ENCODE results near the gene FBXO31.

Gene FBXO31

DNA sequence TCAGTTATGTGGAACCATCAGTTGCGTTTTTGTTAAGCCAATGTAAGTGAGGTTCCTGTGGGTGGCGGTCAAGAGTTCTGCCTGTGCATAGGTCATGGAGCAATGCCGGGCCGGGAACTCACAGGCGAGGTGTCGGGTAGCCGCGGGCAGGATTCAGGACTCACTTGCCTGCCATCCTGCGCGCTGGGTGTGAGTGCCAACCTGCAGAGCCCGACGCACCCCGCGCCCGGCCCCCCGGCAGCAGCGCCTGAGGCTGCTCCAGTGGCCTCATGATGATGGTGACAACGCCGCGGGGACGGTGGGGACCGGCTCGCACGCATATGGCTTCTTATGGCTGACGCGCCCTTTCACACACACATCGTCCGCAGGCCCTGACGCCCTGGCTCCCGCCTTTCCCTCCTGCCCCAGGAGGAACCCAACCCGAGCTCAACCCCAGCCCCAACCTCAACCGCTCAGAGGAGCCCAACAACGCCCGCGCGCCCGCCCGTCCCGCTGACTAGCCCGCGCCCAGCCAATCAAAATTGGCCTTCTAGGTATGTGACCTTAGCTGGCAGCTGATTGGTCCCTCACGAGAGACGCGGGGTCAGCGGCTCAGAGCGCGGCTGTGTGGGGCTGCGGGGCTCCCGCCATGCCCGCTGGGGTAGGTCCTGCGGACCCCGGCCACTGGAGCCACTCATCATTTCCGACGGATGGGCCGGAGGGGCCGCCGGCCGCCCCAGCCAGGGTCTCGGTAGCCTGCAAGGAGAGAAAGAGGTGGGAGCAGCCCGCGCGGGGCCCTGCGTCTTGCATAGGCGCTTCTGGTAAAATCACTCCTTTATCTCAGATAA lies 66.4 kb downstream of the FBXO31 start, which contains the start of gene C16orf95:
Gene C16orf95 (minus strand): TSS at position 470 of the 827 bp plus-strand sequence. CDS start 150 bp downstream, at position 320.
- H2BK120ac ChIP-seq (ENCODE audit: low read depth, low read length), result no peak within 1 kb of the TSS
- peak within 1 kb of the TSS; percentile 91 for H2BK5ac ChIP-seq (ENCODE audit: low read length)
- peak within 1 kb of the TSS; percentile 98 for H3K18ac ChIP-seq (ENCODE audit: low read length)
- peak within 1 kb of the TSS; percentile 94 to 98 for H3K4me3 ChIP-seq (ENCODE audit: low read length in 2 of 2)
- peak within 1 kb of the TSS; percentile 94 for H3K23ac ChIP-seq (ENCODE audit: low read depth, low read length, poor library complexity)
- peaks cover 4 to 11% of the 10 kb centered on the region in 2 donors for H3K36me3 ChIP-seq (replicated peaks in 1 of 2; ENCODE audit: control insufficient read depth in 2 of 2, insufficient read depth in 2 of 2, low read length in 2 of 2)
- H3K4ac ChIP-seq (ENCODE audit: low read length), result no peak within 1 kb of the TSS
- H2AFZ ChIP-seq (ENCODE audit: low read length), result peak within 1 kb of the TSS; percentile 95
- H4K91ac ChIP-seq (ENCODE audit: low read depth, low read length, poor library complexity), result peak within 1 kb of the TSS; percentile 56
- peak; percentile 97 for DNase-seq (ENCODE audit: low spot score)
- peak within 1 kb of the TSS; percentile 92 for H3K9ac ChIP-seq (ENCODE audit: low read depth, low read length, poor library complexity)
- peak within 1 kb of the TSS; percentile 84 for H3K4me2 ChIP-seq (ENCODE audit: insufficient read depth, low read length, poor library complexity, severe bottlenecking)
- peak within 1 kb of the TSS; percentile 77 for H2BK15ac ChIP-seq (ENCODE audit: low read length)
- no peak within 1 kb of the TSS for H4K8ac ChIP-seq (ENCODE audit: low read depth, low read length)
- WGBS, 2 donors (ENCODE audit: extremely low coverage in 2 of 2, insufficient read length in 2 of 2, insufficient replicate concordance in 1 of 2), result no CpG with 5 or more reads among the region's 64 CpGs
- no peak within 1 kb of the TSS for H2BK12ac ChIP-seq (ENCODE audit: low read length)
- no peaks in the 10 kb centered on the region for H3K27me3 ChIP-seq (ENCODE audit: control insufficient read depth in 3 of 3, insufficient read depth in 3 of 3, low read depth in 1 of 3, low read length in 3 of 3)
- peak within 1 kb of the TSS; percentile 97 for H3K14ac ChIP-seq (ENCODE audit: low read length)
- no peaks in the 10 kb centered on the region for H3K9me3 ChIP-seq (replicated peaks in 1 of 2; ENCODE audit: control insufficient read depth in 2 of 2, insufficient read depth in 1 of 2, low read depth in 1 of 2, low read length in 2 of 2)
- peak within 1 kb of the TSS; percentile 93 for H3K27ac ChIP-seq (replicated peaks; ENCODE audit: low read length)
- H3K79me1 ChIP-seq (ENCODE audit: low read depth, low read length), result peaks cover 8% of the 10 kb centered on the region
- H2AK5ac ChIP-seq (ENCODE audit: low read depth, low read length), result peak within 1 kb of the TSS; percentile 40
- peaks cover 5 to 8% of the 10 kb centered on the region in 2 donors for H3K4me1 ChIP-seq (ENCODE audit: control insufficient read depth in 2 of 2, insufficient read depth in 1 of 2, low read depth in 1 of 2, low read length in 2 of 2)

DNA sequence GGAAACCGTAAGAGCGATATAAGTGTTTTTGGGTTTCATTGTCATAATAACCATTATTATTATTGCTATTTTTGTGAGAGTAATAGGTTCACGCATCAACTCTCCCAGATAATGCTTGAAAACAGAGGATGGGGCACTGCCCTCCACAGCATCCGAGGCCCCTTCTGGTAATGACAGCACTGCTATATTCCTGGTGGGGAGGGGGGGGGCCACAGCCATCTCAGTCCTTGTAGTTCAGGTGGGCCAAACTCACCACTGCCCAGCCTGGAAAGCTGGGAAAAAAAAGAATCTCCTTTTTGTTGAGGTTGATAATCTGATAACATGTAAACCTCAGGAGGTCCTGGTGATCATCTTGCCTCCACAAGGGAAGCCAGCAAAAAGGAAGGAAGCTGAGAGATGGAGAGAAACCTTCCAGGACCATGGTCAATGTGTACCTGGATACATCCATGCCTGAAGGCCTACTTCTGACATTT lies 67.1 kb downstream of the FBXO31 start:
- peak overlapping the region; percentile 83 to 98 for H3K4me3 ChIP-seq (ENCODE audit: low read length in 2 of 2)
- peak overlapping the region; percentile 95 for H2AFZ ChIP-seq (ENCODE audit: low read length)
- no peaks in the 10 kb centered on the region for H3K9me3 ChIP-seq (replicated peaks in 1 of 2; ENCODE audit: control insufficient read depth in 2 of 2, insufficient read depth in 1 of 2, low read depth in 1 of 2, low read length in 2 of 2)
- H2BK120ac ChIP-seq (ENCODE audit: low read depth, low read length), result no peak overlapping the region
- no peak overlapping the region for H3K18ac ChIP-seq (ENCODE audit: low read length)
- no peak overlapping the region for H3K9ac ChIP-seq (ENCODE audit: low read depth, low read length, poor library complexity)
- peak overlapping the region; percentile 91 for H2BK5ac ChIP-seq (ENCODE audit: low read length)
- no peak for DNase-seq (ENCODE audit: low spot score)
- no peak overlapping the region for H3K4ac ChIP-seq (ENCODE audit: low read length)
- no peak overlapping the region for H2BK12ac ChIP-seq (ENCODE audit: low read length)
- no peak overlapping the region for H4K8ac ChIP-seq (ENCODE audit: low read depth, low read length)
- no peak overlapping the region for H2AK5ac ChIP-seq (ENCODE audit: low read depth, low read length)
- H3K4me2 ChIP-seq (ENCODE audit: insufficient read depth, low read length, poor library complexity, severe bottlenecking), result peak overlapping the region; percentile 84
- H3K14ac ChIP-seq (ENCODE audit: low read length), result no peak overlapping the region
- H3K36me3 ChIP-seq (replicated peaks in 1 of 2; ENCODE audit: control insufficient read depth in 2 of 2, insufficient read depth in 2 of 2, low read length in 2 of 2), result peaks cover 4 to 11% of the 10 kb centered on the region in 2 donors
- no CpG with 5 or more reads among the region's 4 CpGs for WGBS, 2 donors (ENCODE audit: extremely low coverage in 2 of 2, insufficient read length in 2 of 2, insufficient replicate concordance in 1 of 2)
- H3K23ac ChIP-seq (ENCODE audit: low read depth, low read length, poor library complexity), result peak overlapping the region; percentile 94
- H3K27ac ChIP-seq (replicated peaks; ENCODE audit: low read length), result no peak overlapping the region
- peaks cover 8% of the 10 kb centered on the region for H3K79me1 ChIP-seq (ENCODE audit: low read depth, low read length)
- peaks cover 5 to 8% of the 10 kb centered on the region in 2 donors for H3K4me1 ChIP-seq (ENCODE audit: control insufficient read depth in 2 of 2, insufficient read depth in 1 of 2, low read depth in 1 of 2, low read length in 2 of 2)
- H4K91ac ChIP-seq (ENCODE audit: low read depth, low read length, poor library complexity), result no peak overlapping the region
- H2BK15ac ChIP-seq (ENCODE audit: low read length), result no peak overlapping the region
- H3K27me3 ChIP-seq (ENCODE audit: control insufficient read depth in 3 of 3, insufficient read depth in 3 of 3, low read depth in 1 of 3, low read length in 3 of 3), result no peaks in the 10 kb centered on the region

DNA sequence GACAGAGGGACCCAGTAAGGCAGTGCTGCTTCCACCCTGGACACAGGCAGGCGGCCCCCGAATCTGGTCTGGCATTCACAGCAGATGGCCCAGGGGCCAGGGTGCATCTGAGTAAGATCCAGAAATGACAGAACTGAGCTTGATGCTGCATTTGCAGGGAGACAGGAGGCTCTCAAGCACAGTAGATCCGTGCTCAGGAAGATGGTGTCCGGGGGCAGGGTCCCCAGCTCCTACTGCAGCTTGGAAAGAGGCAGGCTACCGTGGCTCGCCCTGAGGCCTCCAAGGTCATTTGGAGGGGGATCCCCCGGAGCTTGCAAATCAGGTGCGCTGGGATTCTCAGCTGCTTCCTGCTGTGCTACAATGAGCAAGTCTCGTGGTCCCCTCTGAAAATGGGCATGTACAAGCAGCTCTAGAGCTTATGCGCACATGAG lies 68.6 kb downstream of the FBXO31 start:
- no peak for DNase-seq (ENCODE audit: low spot score)
- no CpG with 5 or more reads among the region's 10 CpGs for WGBS, 2 donors (ENCODE audit: extremely low coverage in 2 of 2, insufficient read length in 2 of 2, insufficient replicate concordance in 1 of 2)

GRCh38 chr16:87312008-87312407 lies 71.6 kb downstream of the FBXO31 start:
- Histone ChIP-seq H3K23ac (ENCODE audit: low read depth, low read length, poor library complexity) (no peak overlapping the region), H3K4me1 (ENCODE audit: control insufficient read depth in 2 of 2, insufficient read depth in 1 of 2, low read depth in 1 of 2, low read length in 2 of 2) (peaks cover 0 to 3% of the 10 kb centered on the region in 2 donors), H3K18ac (ENCODE audit: low read length) (no peak overlapping the region), H2BK120ac (ENCODE audit: low read depth, low read length) (no peak overlapping the region), H3K79me1 (ENCODE audit: low read depth, low read length) (no peaks in the 10 kb centered on the region), H4K91ac (ENCODE audit: low read depth, low read length, poor library complexity) (no peak overlapping the region), H3K4ac (ENCODE audit: low read length) (no peak overlapping the region), H3K9ac (ENCODE audit: low read depth, low read length, poor library complexity) (no peak overlapping the region), H2BK12ac (ENCODE audit: low read length) (no peak overlapping the region), H2AFZ (ENCODE audit: low read length) (no peak overlapping the region), H3K27me3 (ENCODE audit: control insufficient read depth in 3 of 3, insufficient read depth in 3 of 3, low read depth in 1 of 3, low read length in 3 of 3) (no peaks in the 10 kb centered on the region), H3K27ac (replicated peaks; ENCODE audit: low read length) (no peak overlapping the region), H3K4me2 (ENCODE audit: insufficient read depth, low read length, poor library complexity, severe bottlenecking) (no peak overlapping the region), H4K8ac (ENCODE audit: low read depth, low read length) (no peak overlapping the region), H2BK15ac (ENCODE audit: low read length) (no peak overlapping the region), H2AK5ac (ENCODE audit: low read depth, low read length) (no peak overlapping the region), H2BK5ac (ENCODE audit: low read length) (no peak overlapping the region), H3K36me3 (replicated peaks in 1 of 2; ENCODE audit: control insufficient read depth in 2 of 2, insufficient read depth in 2 of 2, low read length in 2 of 2) (no peaks in the 10 kb centered on the region), H3K9me3 (replicated peaks in 1 of 2; ENCODE audit: control insufficient read depth in 2 of 2, insufficient read depth in 1 of 2, low read depth in 1 of 2, low read length in 2 of 2) (peaks cover 0 to 3% of the 10 kb centered on the region in 2 donors), H3K14ac (ENCODE audit: low read length) (no peak overlapping the region), H3K4me3 (ENCODE audit: low read length in 2 of 2) (no peak overlapping the region)
- DNase-seq (ENCODE audit: low spot score), result no peak
- no CpG with 5 or more reads among the region's 7 CpGs for WGBS, 2 donors (ENCODE audit: extremely low coverage in 2 of 2, insufficient read length in 2 of 2, insufficient replicate concordance in 1 of 2)

More for the DNA sequence above, 68.6 kb downstream of the FBXO31 start:
- Histone ChIP-seq H2BK5ac (ENCODE audit: low read length) (no peak overlapping the region), H3K27ac (replicated peaks; ENCODE audit: low read length) (no peak overlapping the region), H3K14ac (ENCODE audit: low read length) (no peak overlapping the region), H3K4me2 (ENCODE audit: insufficient read depth, low read length, poor library complexity, severe bottlenecking) (no peak overlapping the region), H4K91ac (ENCODE audit: low read depth, low read length, poor library complexity) (no peak overlapping the region), H3K4ac (ENCODE audit: low read length) (no peak overlapping the region), H2BK15ac (ENCODE audit: low read length) (no peak overlapping the region), H3K27me3 (ENCODE audit: control insufficient read depth in 3 of 3, insufficient read depth in 3 of 3, low read depth in 1 of 3, low read length in 3 of 3) (no peaks in the 10 kb centered on the region), H4K8ac (ENCODE audit: low read depth, low read length) (no peak overlapping the region), H2BK120ac (ENCODE audit: low read depth, low read length) (peak overlapping the region; percentile 40), H3K4me3 (ENCODE audit: low read length in 2 of 2) (peak overlapping the region in 1 of 2 donors; percentile 26), H3K79me1 (ENCODE audit: low read depth, low read length) (peaks cover 8% of the 10 kb centered on the region), H2AK5ac (ENCODE audit: low read depth, low read length) (peak overlapping the region; percentile 77), H3K23ac (ENCODE audit: low read depth, low read length, poor library complexity) (no peak overlapping the region), H3K9ac (ENCODE audit: low read depth, low read length, poor library complexity) (no peak overlapping the region), H3K36me3 (replicated peaks in 1 of 2; ENCODE audit: control insufficient read depth in 2 of 2, insufficient read depth in 2 of 2, low read length in 2 of 2) (peaks cover 2 to 11% of the 10 kb centered on the region in 2 donors), H2BK12ac (ENCODE audit: low read length) (no peak overlapping the region), H2AFZ (ENCODE audit: low read length) (no peak overlapping the region), H3K4me1 (ENCODE audit: control insufficient read depth in 2 of 2, insufficient read depth in 1 of 2, low read depth in 1 of 2, low read length in 2 of 2) (peaks cover 5 to 11% of the 10 kb centered on the region in 2 donors), H3K18ac (ENCODE audit: low read length) (no peak overlapping the region), H3K9me3 (replicated peaks in 1 of 2; ENCODE audit: control insufficient read depth in 2 of 2, insufficient read depth in 1 of 2, low read depth in 1 of 2, low read length in 2 of 2) (no peaks in the 10 kb centered on the region)
